Activated CD4-positive, alpha-beta T cell treated with anti-CD3 and anti-CD28 coated beads for 24 hours (primary cell): Measurements from ENCODE around the gene ZNF354C.

Experiments used
- DNase-seq, 2 donors: peaks; one replicate each; pipeline ENCODE4 v3.0.0-alpha.2; 2020; ENCODE audit warnings: low read depth in 2 of 2

ZNF354C gene

DNA sequence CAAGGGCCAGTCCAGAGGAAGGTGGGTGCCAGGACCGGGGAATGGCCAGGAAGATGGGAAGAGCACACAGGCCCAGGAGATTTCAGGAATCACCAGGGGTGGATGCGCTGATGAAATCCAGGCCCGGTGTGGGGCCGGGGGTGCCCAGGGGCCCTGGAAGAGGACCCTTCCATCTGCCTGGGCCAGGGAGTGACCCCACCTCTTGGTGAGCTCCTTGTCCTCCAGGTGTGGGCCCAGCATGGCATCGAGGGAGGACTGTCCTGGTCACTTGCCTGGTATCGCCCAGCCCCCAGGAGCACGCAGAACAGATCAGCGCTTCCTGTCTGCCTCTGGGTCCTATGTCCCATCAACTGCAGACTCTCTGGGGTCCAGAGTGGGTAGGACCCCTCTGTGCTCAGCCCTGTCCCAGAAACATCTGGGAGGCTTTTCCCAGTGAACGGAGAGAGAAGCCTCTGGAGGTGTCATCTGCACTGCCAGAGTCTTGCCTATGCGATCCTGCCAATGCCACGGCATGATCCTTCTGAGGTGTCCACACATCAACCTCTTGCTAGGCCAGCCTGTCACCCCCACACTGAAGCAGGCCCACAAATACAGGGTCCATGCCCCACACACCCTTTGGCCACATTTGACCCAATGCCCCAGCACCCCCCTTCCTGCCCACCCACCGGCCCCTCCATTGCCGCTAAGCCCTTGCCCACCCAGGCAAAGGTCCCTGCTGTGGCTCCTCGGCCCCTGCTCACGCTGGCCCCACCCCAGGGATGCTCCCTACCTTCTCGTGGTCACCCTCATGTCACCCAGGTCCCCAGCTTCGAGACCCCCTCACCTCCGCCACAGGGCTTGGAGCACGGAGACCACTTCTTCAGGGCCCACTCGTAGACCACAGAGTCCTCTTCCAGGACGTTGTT, 67.2 kb downstream of the ZNF354C start:
- DNase-seq, result no peak

DNA sequence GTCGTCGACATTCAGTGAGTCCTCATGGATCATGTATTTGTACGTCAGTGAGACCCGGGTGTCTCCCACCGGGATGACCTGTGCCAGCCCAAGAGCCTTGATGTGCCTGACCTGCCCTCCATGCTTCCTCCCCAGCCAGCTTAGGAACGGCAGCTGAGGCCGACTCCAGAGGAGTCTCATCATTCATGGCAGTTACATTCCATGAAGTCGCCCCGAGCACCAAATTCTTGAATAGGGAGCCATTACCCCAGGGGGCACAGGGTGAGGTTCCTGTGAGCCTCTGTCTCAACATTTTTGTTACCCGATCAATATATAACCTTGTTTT, 67.8 kb downstream of the ZNF354C start:
- no peak for DNase-seq

DNA sequence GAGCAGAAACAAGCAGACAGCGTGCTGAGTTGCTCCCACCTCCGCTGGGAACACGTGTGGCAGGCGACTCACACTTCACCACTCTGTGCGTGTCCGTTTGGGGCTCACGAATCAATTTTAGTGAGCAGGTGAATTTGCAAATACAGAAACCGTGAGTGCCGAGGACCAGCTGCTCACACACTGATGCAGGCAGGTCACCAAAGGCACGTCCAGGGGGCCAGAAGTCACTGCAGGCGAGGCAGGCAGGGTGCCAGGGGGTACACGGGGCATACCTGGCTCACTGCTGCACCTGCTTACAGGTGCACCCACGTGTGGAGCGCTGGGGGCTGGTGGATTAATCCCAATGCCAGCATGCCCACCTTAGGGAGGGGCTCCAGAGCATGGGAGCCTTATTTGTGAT, 68.8 kb downstream of the ZNF354C start:
- no peak for DNase-seq

DNA sequence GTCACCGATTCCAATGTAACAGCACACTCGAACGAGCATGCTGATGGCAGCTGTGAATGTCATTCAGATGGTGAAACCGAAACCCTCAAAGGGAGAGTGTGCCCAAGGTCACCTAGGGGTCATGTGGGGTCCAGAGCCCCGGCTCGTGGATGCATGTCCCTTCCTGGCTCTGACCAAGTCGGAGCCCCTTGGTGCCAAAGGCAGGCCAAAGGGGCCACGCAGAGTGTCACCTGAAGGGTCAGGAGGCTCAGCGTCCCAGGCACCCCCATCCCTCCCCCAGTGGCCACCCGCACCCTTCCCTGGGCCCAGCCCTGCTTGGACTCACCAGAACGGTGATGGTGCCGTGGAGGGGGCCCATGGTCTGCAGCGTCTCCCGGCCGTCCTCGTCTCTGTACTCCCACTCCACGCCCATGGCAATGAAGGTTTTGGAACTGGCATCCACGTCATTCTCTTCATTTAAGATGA, 69.5 kb downstream of the ZNF354C start:
- no peak for DNase-seq

DNA sequence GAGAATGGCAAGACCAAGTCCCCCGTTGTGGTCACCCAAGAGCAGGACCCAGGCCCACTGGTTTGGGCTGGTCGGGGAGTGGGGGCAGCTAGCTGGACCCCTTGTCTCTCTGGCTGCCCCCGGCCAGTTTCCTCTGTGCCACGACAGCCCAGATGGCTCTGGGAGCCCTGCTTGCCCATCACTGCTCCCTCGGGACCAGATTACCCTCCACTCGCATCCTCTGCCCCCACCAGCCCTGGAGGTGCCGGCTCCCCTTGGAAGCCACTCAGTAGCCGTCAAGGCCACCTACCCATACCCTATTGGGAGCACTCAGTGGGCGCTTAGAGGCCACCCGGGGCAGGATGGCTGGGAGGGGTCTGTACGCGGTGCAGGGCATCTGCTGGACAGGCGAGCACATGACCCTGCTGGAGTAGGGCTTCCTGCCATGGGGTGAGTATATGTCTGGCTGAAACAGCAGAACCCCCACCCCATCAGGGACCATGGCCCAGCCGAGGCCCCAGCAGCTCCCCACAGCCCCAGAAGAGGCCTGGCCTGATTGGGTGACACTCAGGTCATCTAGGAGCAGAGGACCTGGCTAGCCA, 70.0 kb downstream of the ZNF354C start:
- no peak for DNase-seq

DNA sequence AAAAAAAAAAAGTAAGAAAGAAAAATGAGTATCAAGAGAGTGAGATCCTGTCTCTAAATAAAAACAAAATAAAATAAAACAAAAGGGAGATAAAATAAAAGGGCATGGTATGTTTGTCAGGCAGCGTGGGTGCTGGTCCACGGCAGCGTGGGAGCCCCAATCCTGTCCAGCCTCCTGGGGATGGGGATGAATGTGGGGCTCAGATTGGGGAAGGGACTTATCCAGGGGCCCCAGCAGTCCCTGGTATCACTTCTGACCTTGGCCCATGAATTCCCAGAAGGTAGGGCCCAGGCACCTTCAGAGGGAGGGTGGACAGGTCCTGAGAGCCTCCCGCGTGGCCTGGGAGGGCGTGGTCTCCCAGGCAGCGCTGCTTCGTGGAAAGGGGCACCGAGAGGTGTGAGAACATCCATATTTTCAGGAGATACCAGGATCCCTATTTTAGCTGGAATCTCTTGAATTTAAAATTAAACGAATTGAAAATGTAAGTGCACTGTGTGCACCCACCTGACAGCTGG, 71.2 kb downstream of the ZNF354C start:
- DNase-seq, result no peak

DNA sequence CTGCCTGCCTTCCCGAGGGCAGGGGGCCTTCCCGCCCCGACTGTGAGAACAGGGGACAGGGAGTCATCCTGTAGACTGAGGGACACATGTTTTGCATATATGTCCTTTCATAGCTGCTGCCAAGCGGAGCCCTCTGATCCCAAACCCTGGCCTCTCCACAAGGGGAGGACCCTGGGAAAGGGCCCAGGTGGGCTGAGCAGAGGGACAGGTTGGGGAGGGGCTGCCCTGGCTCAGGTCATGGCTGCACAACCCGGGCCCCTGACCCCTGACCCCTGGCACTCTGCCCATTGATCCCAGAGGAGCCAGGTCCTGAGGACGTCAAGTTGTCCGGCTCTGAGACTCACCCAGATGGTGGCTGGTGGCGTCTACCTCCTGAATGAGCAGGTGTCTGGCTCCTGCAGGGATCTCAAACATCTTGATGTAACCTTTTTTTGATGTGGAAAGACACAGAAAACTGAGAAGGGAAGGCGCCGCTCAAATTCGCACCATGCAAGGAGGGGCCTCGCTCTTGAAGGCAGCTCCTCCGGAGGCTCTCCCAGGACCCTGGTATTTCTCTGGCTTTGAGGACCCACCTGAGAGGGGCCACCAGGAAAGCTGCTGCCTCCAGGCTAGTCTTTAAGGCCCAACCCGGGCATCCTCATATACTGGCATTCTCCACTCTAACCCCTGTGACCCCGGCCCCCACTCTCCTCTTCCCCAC, 71.9 kb downstream of the ZNF354C start:
- no peak for DNase-seq

DNA sequence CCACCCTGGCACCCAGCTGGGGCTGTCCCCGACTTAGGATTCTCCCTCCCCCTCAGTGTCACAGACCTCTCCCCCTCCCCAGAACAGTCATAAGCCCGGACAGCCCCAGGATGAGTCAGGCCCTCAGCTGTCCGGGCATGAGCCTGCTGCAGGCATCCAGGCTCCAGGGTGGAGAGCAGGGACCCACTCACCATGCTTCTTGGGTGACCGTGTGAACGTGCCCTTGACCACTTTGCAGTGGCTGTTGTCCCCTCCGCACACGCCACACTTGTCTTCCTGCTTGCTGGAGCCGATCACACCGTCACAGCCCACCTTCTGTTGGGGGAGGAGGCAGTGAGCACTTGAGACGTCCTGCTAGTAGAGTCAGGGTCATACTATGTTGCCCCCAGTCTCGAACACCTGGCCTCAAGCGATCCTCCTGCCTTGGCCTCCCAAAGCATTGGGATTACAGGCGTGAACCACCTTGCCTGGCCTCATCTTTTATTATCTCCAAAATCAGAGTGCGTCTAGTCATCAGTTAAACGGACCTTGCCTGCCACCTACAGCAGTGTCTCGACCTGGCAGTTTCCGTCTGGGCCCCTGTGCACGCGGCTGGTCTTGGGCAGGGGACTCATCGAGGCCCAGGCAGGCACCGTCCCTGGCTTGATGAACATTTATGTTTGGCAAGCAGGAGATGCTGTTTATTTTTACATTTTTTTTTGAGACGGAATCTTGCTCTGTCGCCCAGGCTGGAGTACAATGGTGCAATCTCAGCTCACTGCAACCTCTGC, 72.6 kb downstream of the ZNF354C start:
- DNase-seq, result no peak
